GM12878 (cell line): ENCODE data around the gene AADAC. TPM values are rescaled to one million over a fixed set of nuclear protein-coding genes. Genes with fewer than 3 reads are reported as not detected.
"Not testable (repeated sequence)": the region's sequence is repeated elsewhere in the genome, so short reads cannot be mapped to it uniquely, and the experiment has no call there.

ENCODE experiments used
- ATAC-seq: fragments of 200-7000 bp; cut with Tn5 transposase; 3 replicates; pipeline ENCODE4 v1.9.1; 2020; ENCODE audit warnings: mild to moderate bottlenecking, moderate library complexity
- BruUV-seq: library from RNA; stranded (reverse); fragments of 400-500 nt; replicated peaks from 2 replicates; lab custom pipeline; 2021; lab: Mats Ljungman, UMichigan
- CTCF ChIA-PET: fragments of 300-600 bp; sonication (Branson Sonifier 250); formaldehyde crosslinking; extraction: SDS; loops from one replicate; lab custom pipeline; 2021; ENCODE audit warnings: inconsistent platforms; lab: Yijun Ruan, JAX
- POLR2A ChIA-PET: fragments of 350-600 bp; formaldehyde crosslinking; extraction: SDS; loops from one replicate; lab custom pipeline; 2021; ENCODE audit warnings: inconsistent platforms; lab: Charles Lee
- RAD21 ChIA-PET: fragments of 300-600 bp; sonication (Branson Sonifier 250); formaldehyde crosslinking; loops from one replicate; lab custom pipeline; 2023; ENCODE audit warnings: antibody characterized with exemption; ENCODE audit not compliant: unreplicated experiment; lab: Charles Lee
- SMC1A ChIA-PET: fragments of 300-600 bp; sonication (Branson Sonifier 250); formaldehyde crosslinking; loops from one replicate; lab custom pipeline; 2023; ENCODE audit not compliant: unreplicated experiment, uncharacterized antibody; lab: Charles Lee
- DNase-seq: peaks from one replicate; pipeline ENCODE4 v3.0.0-alpha.2; 2011; ENCODE audit warnings: low read depth, low spot score
- FAIRE-seq: peaks from 3 replicates; lab custom pipeline; 2011; peaks lifted over from hg19 to GRCh38; lab: Jason Lieb, UNC
- H2AFZ ChIP-seq: 2 replicates; pipeline ENCODE4 v1.6.0; 2011; ENCODE audit warnings: low read depth, low read length, control low read depth; ENCODE audit not compliant: control insufficient read depth
- H3K27ac ChIP-seq: 2 replicates; pipeline ENCODE4 v1.5.1; 2011; ENCODE audit warnings: control low read depth; ENCODE audit not compliant: control insufficient read depth, insufficient read depth
- H3K27me3 ChIP-seq, 2 experiments: replicated peaks in 1 of 2; 2 replicates each; pipeline versions ENCODE4 v1.6.0 to v1.6.1; 2011; ENCODE audit warnings: low read length in 1 of 2; ENCODE audit not compliant: control insufficient read depth in 2 of 2, insufficient read depth in 2 of 2
- H3K36me3 ChIP-seq, 2 experiments: 2 replicates each; pipeline ENCODE4 v1.5.1; 2011; ENCODE audit warnings: low read length in 1 of 2; ENCODE audit not compliant: control insufficient read depth in 2 of 2, insufficient read depth in 2 of 2
- H3K4me1 ChIP-seq: 2 replicates; pipeline ENCODE4 v1.6.1; 2011; ENCODE audit warnings: mild to moderate bottlenecking, low read length, moderate library complexity, mixed read lengths; ENCODE audit not compliant: control insufficient read depth, insufficient read depth
- H3K4me2 ChIP-seq: 2 replicates; pipeline ENCODE4 v1.6.0; 2011; ENCODE audit warnings: control low read depth; ENCODE audit not compliant: control insufficient read depth, insufficient read depth
- H3K4me3 ChIP-seq: fragments of 200-600 bp; sonication (generic); 2 replicates; pipeline ENCODE4 v1.5.1; 2016
- H3K79me2 ChIP-seq: 2 replicates; pipeline ENCODE4 v1.6.0; 2011; ENCODE audit warnings: low read length; ENCODE audit not compliant: control insufficient read depth, insufficient read depth
- H3K9ac ChIP-seq: 2 replicates; pipeline ENCODE4 v1.8.0; 2011; ENCODE audit warnings: low read length, control low read depth, mixed read lengths; ENCODE audit not compliant: control insufficient read depth, insufficient read depth
- H3K9me3 ChIP-seq: replicated peaks from 3 replicates; pipeline ENCODE4 v1.5.1; 2011; ENCODE audit warnings: mild to moderate bottlenecking, low read length; ENCODE audit not compliant: control insufficient read depth, insufficient read depth
- H4K20me1 ChIP-seq: 2 replicates; pipeline ENCODE4 v1.6.0; 2011; ENCODE audit not compliant: control insufficient read depth, insufficient read depth
- BHLHE40 ChIP-seq, 2 experiments: fragments of 450-650 bp in 1 of 2; IDR thresholded peaks; 2 replicates each; pipeline ENCODE4 v1.6.1; 2011 to 2017; ENCODE audit warnings: low read depth in 2 of 2, borderline replicate concordance in 1 of 2, improper control_type of control experiment in 1 of 2, low read length in 1 of 2, mild to moderate bottlenecking in 1 of 2
- HDAC2 ChIP-seq: fragments of 200-600 bp; sonication (generic); IDR thresholded peaks from 2 replicates; pipeline ENCODE4 v1.6.1; 2017
- NBN ChIP-seq: fragments of 450-650 bp; IDR thresholded peaks from 2 replicates; pipeline ENCODE4 v1.6.1; 2016
- NFXL1 ChIP-seq: fragments of 450-650 bp; IDR thresholded peaks from 2 replicates; pipeline ENCODE4 v1.6.1; 2017; ENCODE audit warnings: antibody characterized with exemption, mild to moderate bottlenecking, borderline replicate concordance
- NRF1 ChIP-seq: conservative IDR thresholded peaks from 2 replicates; pipeline ENCODE4 v1.6.1; 2011; ENCODE audit warnings: mild to moderate bottlenecking, low read depth, low read length, improper control_type of control experiment
- TAF1 ChIP-seq: IDR thresholded peaks from 2 replicates; pipeline ENCODE4 v1.6.1; 2011; ENCODE audit warnings: mild to moderate bottlenecking, low read depth, low read length, borderline replicate concordance
- WGBS: methylation state at CpG from one replicate; pipeline ENCODE4 v1.1.6; 2016; ENCODE audit warnings: low lambda C conversion rate; ENCODE audit not compliant: insufficient replicate concordance, insufficient coverage; ENCODE audit errors: missing lambda C conversion rate; 5-methylcytosine and 5-hydroxymethylcytosine counted together
- in situ Hi-C: fragments of 300-500 bp; cut with MboI; formaldehyde crosslinking; loops from 9 replicates; pipeline ENCODE4 v1.14.3; 2018; ENCODE audit warnings: mixed read lengths
- intact Hi-C: fragments of 100-400 bp; cut with micrococcal nuclease; formaldehyde crosslinking; loops from one replicate; pipeline ENCODE4 v1.14.2; 2022; ENCODE audit not compliant: unreplicated experiment
- polyA plus RNA-seq, 11 experiments: library from polyadenylated mRNA; depleted of rRNA in 4 of 11; unstranded in 6 of 11; stranded (reverse) in 5 of 11; fragments of >200 nt; fragmentation: Nextera tagmentation in 4 of 11; fragmentation: Illumina TruSeq in 1 of 11; extraction: Ambion mirVana in 4 of 11; extraction: Trizol in 1 of 11; gene quantifications; 1 replicate in 1 of 11; 2 replicates in 10 of 11; pipeline versions ENCODE4 v1.2.1 to v1.2.3, GENCODE V29; 2011 to 2016; ENCODE audit warnings: inconsistent platforms in 2 of 11, missing spikeins in 2 of 11, low read depth in 1 of 11
- total RNA-seq, 4 experiments: library from RNA; depleted of rRNA in 3 of 4; stranded (reverse); fragments of >200 nt in 3 of 4; fragmentation: Illumina TruSeq in 1 of 4; extraction: Trizol in 1 of 4; gene quantifications; 2 replicates each; pipeline versions ENCODE4 v1.2.1 to v1.2.3, GENCODE V29; 2013 to 2021
- TF ChIP-seq, protein P1 (sequence below): IDR thresholded peaks from 2 replicates; pipeline ENCODE4 v1.6.1; 2012; ENCODE audit warnings: low read depth, low read length, improper control_type of control experiment

AADAC gene
- total and polyA plus RNA-seq, 10 of the 15 experiments (the other 5 are each of a cell fraction or from before 2014, with no cell fraction given), result 0.13 TPM; not detected in 9

DNA sequence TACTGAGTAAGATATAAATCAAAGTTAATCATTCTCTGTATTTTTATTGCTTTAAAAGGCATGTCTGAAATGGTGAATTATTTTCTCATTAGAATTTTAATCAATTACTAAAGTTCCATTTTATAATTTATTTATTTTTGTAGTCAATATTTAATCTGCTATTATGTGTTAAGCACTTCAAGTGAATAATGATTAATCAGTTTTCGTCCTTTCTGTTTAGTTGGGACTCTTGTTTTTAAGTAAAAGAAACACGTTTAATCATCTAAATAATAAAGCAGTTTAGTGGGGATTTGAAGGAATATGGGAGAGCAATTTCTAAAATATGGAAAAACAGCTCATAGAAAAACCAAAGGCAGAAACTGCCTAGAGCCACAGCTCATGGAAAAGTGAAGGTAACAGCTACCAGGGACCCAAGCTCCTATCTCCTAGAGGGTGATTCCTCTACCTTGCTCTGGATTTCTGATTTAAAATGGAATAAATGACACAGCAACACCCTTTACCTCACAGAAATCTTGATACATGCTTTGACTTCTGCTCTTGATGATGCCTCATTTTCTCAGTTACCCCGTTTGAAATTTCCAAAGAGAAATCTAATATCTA lies 31.5 kb downstream of the AADAC start (continued):
- TF ChIP-seq NRF1 (no peak), HDAC2 (no peak), TAF1 (no peak), BHLHE40 (IDR thresholded peaks at IDR 0.05; ENCODE audit: borderline replicate concordance in 1 of 2, low read depth in 2 of 2, low read length in 1 of 2) (no peak), NFXL1 (no peak), NBN (no peak)
- TF ChIP-seq, protein P1, sequence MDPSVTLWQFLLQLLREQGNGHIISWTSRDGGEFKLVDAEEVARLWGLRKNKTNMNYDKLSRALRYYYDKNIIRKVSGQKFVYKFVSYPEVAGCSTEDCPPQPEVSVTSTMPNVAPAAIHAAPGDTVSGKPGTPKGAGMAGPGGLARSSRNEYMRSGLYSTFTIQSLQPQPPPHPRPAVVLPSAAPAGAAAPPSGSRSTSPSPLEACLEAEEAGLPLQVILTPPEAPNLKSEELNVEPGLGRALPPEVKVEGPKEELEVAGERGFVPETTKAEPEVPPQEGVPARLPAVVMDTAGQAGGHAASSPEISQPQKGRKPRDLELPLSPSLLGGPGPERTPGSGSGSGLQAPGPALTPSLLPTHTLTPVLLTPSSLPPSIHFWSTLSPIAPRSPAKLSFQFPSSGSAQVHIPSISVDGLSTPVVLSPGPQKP, result no peak

DNA sequence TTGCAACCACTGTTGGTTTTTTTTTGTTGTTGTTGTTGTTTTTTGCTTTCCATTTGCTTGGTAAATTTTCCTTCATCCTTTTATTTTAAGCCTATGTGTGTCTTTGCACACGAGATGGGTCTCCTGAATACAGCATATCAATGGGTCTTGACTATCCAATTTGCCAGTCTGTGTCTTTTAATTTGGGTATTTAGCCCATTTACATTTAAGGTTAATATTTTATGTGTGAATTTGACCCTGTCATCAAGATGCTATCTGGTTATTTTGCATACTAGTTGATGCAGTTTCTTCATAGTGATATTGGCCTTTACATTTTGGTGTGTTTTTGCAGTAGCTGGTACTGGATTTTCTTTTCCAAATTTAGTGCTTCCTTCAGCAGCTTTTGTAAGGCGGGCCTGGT lies 36.1 kb downstream of the AADAC start:
- H3K27me3 ChIP-seq, H3K27ac ChIP-seq, POLR2A ChIA-PET, H4K20me1 ChIP-seq, ATAC-seq, FAIRE-seq, H3K36me3 ChIP-seq, CTCF ChIA-PET, H3K4me2 ChIP-seq, SMC1A ChIA-PET, DNase-seq, H3K4me1 ChIP-seq, H3K79me2 ChIP-seq, H3K9ac ChIP-seq, in situ Hi-C loops, H3K4me3 ChIP-seq, intact Hi-C loops, RAD21 ChIA-PET, BruUV-seq, H3K9me3 ChIP-seq, H2AFZ ChIP-seq: not testable (repeated sequence)
- WGBS, result 9% methylated on average over 2 of the region's 2 CpGs
